Nephron progenitor cell (in vitro differentiated cells): Measurements from ENCODE around the gene TJP2.

Source experiments
- DNase-seq: peaks from one replicate; pipeline ENCODE4 v3.0.0; 2021
- H3K27ac Mint-ChIP-seq: 2 replicates; pipeline ENCODE4 v1.8.0; 2021; ENCODE audit warnings: mild to moderate bottlenecking, moderate library complexity, mixed read lengths
- H3K27me3 Mint-ChIP-seq: 2 replicates; pipeline ENCODE4 v1.8.0; 2021; ENCODE audit warnings: mild to moderate bottlenecking, low read depth, mixed read lengths; ENCODE audit not compliant: poor library complexity
- H3K36me3 Mint-ChIP-seq: 2 replicates; pipeline ENCODE4 v1.8.0; 2021; ENCODE audit warnings: low read depth, mixed read lengths
- H3K4me1 Mint-ChIP-seq: 2 replicates; pipeline ENCODE4 v1.8.0; 2021; ENCODE audit warnings: mixed read lengths
- H3K4me3 Mint-ChIP-seq: 2 replicates; pipeline ENCODE4 v1.8.0; 2021; ENCODE audit warnings: mild to moderate bottlenecking, moderate library complexity, mixed read lengths
- H3K9me3 Mint-ChIP-seq: 2 replicates; pipeline ENCODE4 v1.8.0; 2021; ENCODE audit warnings: mild to moderate bottlenecking, moderate library complexity, mixed read lengths
- CTCF ChIP-seq: fragments of 200-600 bp; sonication (generic); IDR thresholded peaks from 2 replicates; pipeline ENCODE4 v1.5.0; 2021; ENCODE audit warnings: antibody characterized with exemption

The TJP2 gene

GRCh38 chr9:69272212-69272611, 98.1 kb downstream of the TJP2 start:
- H3K36me3 Mint-ChIP-seq = peaks cover 5% of the 10 kb centered on the region
- H3K27ac Mint-ChIP-seq = no peak overlapping the region
- DNase-seq = no peak
- H3K4me1 Mint-ChIP-seq = no peaks in the 10 kb centered on the region
- H3K9me3 Mint-ChIP-seq = peaks cover 23% of the 10 kb centered on the region
- no peaks in the 10 kb centered on the region for H3K27me3 Mint-ChIP-seq
- no peak overlapping the region for H3K4me3 Mint-ChIP-seq
- TF ChIP-seq CTCF = no peak

- Mint-ChIP-seq H3K4me1 (no peaks in the 10 kb centered on the region), H3K4me3 (no peak overlapping the region), H3K27me3 (no peaks in the 10 kb centered on the region), H3K9me3 (peaks cover 28% of the 10 kb centered on the region), H3K36me3 (peaks cover 5% of the 10 kb centered on the region), H3K27ac (peak overlapping the region; percentile 11)
- DNase-seq = no peak
- TF ChIP-seq CTCF = no peak
Measured at GRCh38 chr9:69273161-69273560, 99.1 kb downstream of the TJP2 start.

GRCh38 chr9:69276775-69277174, 102.7 kb downstream of the TJP2 start:
- no peak overlapping the region for H3K27ac Mint-ChIP-seq
- H3K27me3 Mint-ChIP-seq = no peaks in the 10 kb centered on the region
- TF ChIP-seq CTCF = no peak
- no peaks in the 10 kb centered on the region for H3K36me3 Mint-ChIP-seq
- DNase-seq = no peak
- H3K4me1 Mint-ChIP-seq = no peaks in the 10 kb centered on the region
- H3K4me3 Mint-ChIP-seq = no peak overlapping the region
- peaks cover 27% of the 10 kb centered on the region for H3K9me3 Mint-ChIP-seq

GRCh38 chr9:69279084-69279731, 105.1 kb downstream of the TJP2 start:
- DNase-seq = no peak
- no peaks in the 10 kb centered on the region for H3K27me3 Mint-ChIP-seq
- H3K9me3 Mint-ChIP-seq = peaks cover 27% of the 10 kb centered on the region
- no peak overlapping the region for H3K4me3 Mint-ChIP-seq
- H3K36me3 Mint-ChIP-seq = no peaks in the 10 kb centered on the region
- no peak overlapping the region for H3K27ac Mint-ChIP-seq
- H3K4me1 Mint-ChIP-seq = no peaks in the 10 kb centered on the region
- TF ChIP-seq CTCF = no peak

- Mint-ChIP-seq H3K27ac (no peak overlapping the region), H3K9me3 (peaks cover 26% of the 10 kb centered on the region), H3K4me1 (no peaks in the 10 kb centered on the region), H3K36me3 (no peaks in the 10 kb centered on the region), H3K27me3 (no peaks in the 10 kb centered on the region), H3K4me3 (no peak overlapping the region)
- no peak for TF ChIP-seq CTCF
- DNase-seq = no peak
Measured at GRCh38 chr9:69279733-69280132, 105.7 kb downstream of the TJP2 start.

- H3K36me3 Mint-ChIP-seq = no peaks in the 10 kb centered on the region
- H3K27ac Mint-ChIP-seq = no peak overlapping the region
- H3K9me3 Mint-ChIP-seq = peaks cover 20% of the 10 kb centered on the region
- no peak overlapping the region for H3K4me3 Mint-ChIP-seq
- no peak for TF ChIP-seq CTCF
- no peaks in the 10 kb centered on the region for H3K4me1 Mint-ChIP-seq
- no peaks in the 10 kb centered on the region for H3K27me3 Mint-ChIP-seq
- DNase-seq = no peak
Measured at GRCh38 chr9:69283003-69283402, 108.9 kb downstream of the TJP2 start.
